HCT116 (cell line): ENCODE data around the gene DUOXA1. TPM values are rescaled to one million over a fixed set of nuclear protein-coding genes. Genes with fewer than 3 reads are reported as not detected.

Experiments
- ATAC-seq: fragments of 200-7000 bp; cut with Tn5 transposase; 2 replicates; pipeline ENCODE4 v1.9.1; 2020; ENCODE audit warnings: mild to moderate bottlenecking, moderate library complexity
- BruUV-seq: library from RNA; stranded (reverse); fragments of 400-500 nt; replicated peaks from 2 replicates; lab custom pipeline; 2021; lab: Mats Ljungman, UMichigan
- CTCF ChIA-PET: fragments of 300-600 bp; sonication (Branson Sonifier 250); formaldehyde crosslinking; loops from one replicate; lab custom pipeline; 2021; ENCODE audit warnings: antibody characterized with exemption; lab: Charles Lee
- POLR2A ChIA-PET: fragments of 300-600, 350-600 bp; sonication (Branson Sonifier 250); formaldehyde crosslinking; loops from one replicate; lab custom pipeline; 2021; ENCODE audit warnings: antibody characterized with exemption; lab: Charles Lee
- RAD21 ChIA-PET, 2 experiments: fragments of 300-600 bp; sonication (Branson Sonifier 250); formaldehyde crosslinking; loops; one replicate each; lab custom pipeline; 2023; ENCODE audit warnings: low total read pairs in 2 of 2; ENCODE audit not compliant: uncharacterized antibody in 2 of 2, unreplicated experiment in 2 of 2, low non-redundant PET in 1 of 2; lab: Charles Lee
- DNase-seq: peaks from one replicate; pipeline ENCODE4 v3.0.0-alpha.2; 2010; ENCODE audit warnings: low read depth, low spot score
- H2AFZ ChIP-seq: fragments of 200-600 bp; shearing (Covaris generic), sonication (generic); 2 replicates; pipeline ENCODE4 v1.6.1; 2017; ENCODE audit warnings: low read depth, mixed run types, mixed read lengths, antibody characterized with exemption, low read length; ENCODE audit not compliant: poor library complexity, severe bottlenecking
- H3K27ac ChIP-seq: 2 replicates; pipeline ENCODE4 v1.5.1; 2012; ENCODE audit warnings: low read depth, low read length
- H3K27me3 ChIP-seq: fragments of 200-600 bp; sonication (generic); 2 replicates; pipeline ENCODE4 v1.6.1; 2016; ENCODE audit warnings: mixed run types, low read length, mixed read lengths; ENCODE audit not compliant: insufficient read depth
- H3K36me3 ChIP-seq, 2 experiments: fragments of 200-500 bp in 1 of 2; fragments of 200-600 bp in 1 of 2; sonication (Bioruptor generic) in 1 of 2; sonication (generic) in 1 of 2; 2 replicates each; pipeline versions ENCODE4 v1.5.1 to v1.6.1; 2014 to 2016; ENCODE audit warnings: low read length in 2 of 2, inconsistent platforms in 1 of 2, mixed read lengths in 1 of 2, mixed run types in 1 of 2; ENCODE audit not compliant: insufficient read depth in 2 of 2, control insufficient read depth in 1 of 2
- H3K4me1 ChIP-seq, 2 experiments: fragments of 200-600 bp in 1 of 2; sonication (generic) in 1 of 2; 2 replicates each; pipeline versions ENCODE4 v1.5.1 to v1.6.1; 2012 to 2017; ENCODE audit warnings: low read length in 2 of 2, inconsistent platforms in 1 of 2, mild to moderate bottlenecking in 1 of 2, mixed read lengths in 1 of 2, mixed run types in 1 of 2, moderate library complexity in 1 of 2; ENCODE audit not compliant: insufficient read depth in 2 of 2, control insufficient read depth in 1 of 2
- H3K4me2 ChIP-seq: fragments of 200-600 bp; sonication (generic); 2 replicates; pipeline ENCODE4 v1.6.1; 2017; ENCODE audit warnings: mixed run types, low read length, mixed read lengths
- H3K4me3 ChIP-seq, 2 experiments: fragments of 200-600 bp in 1 of 2; sonication (generic) in 1 of 2; replicated peaks in 1 of 2; 2 replicates each; pipeline ENCODE4 v1.5.1; 2011 to 2016; ENCODE audit warnings: low read length in 2 of 2, control low read depth in 1 of 2, low read depth in 1 of 2, mild to moderate bottlenecking in 1 of 2, mixed read lengths in 1 of 2, mixed run types in 1 of 2
- H3K79me2 ChIP-seq: fragments of 200-600 bp; sonication (generic); 2 replicates; pipeline ENCODE4 v1.6.1; 2017; ENCODE audit warnings: mild to moderate bottlenecking, mixed run types, low read length, moderate library complexity, mixed read lengths; ENCODE audit not compliant: insufficient read depth
- H3K9ac ChIP-seq: fragments of 200-600 bp; sonication (generic); 2 replicates; pipeline ENCODE4 v1.6.1; 2016; ENCODE audit warnings: low read length, mixed read lengths
- H3K9me2 ChIP-seq: fragments of 200-600 bp; sonication (generic), shearing (Covaris generic); 2 replicates; pipeline ENCODE4 v1.6.1; 2017; ENCODE audit warnings: mixed run types, mild to moderate bottlenecking, moderate library complexity; ENCODE audit not compliant: insufficient read depth
- H3K9me3 ChIP-seq, 2 experiments: fragments of 200-500 bp in 1 of 2; fragments of 200-600 bp in 1 of 2; sonication (Bioruptor generic) in 1 of 2; sonication (generic) in 1 of 2; 2 replicates each; pipeline ENCODE4 v1.6.1; 2014 to 2017; ENCODE audit warnings: low read length in 2 of 2, mixed read lengths in 2 of 2, inconsistent platforms in 1 of 2, low read depth in 1 of 2, mild to moderate bottlenecking in 1 of 2, mixed run types in 1 of 2, moderate library complexity in 1 of 2; ENCODE audit not compliant: control insufficient read depth in 1 of 2, insufficient read depth in 1 of 2
- H4K20me1 ChIP-seq: fragments of 200-600 bp; sonication (generic), shearing (Covaris generic); 2 replicates; pipeline ENCODE4 v1.6.1; 2017; ENCODE audit warnings: mixed run types, mild to moderate bottlenecking, moderate library complexity; ENCODE audit not compliant: insufficient read depth
- ELF1 ChIP-seq: IDR thresholded peaks from 2 replicates; pipeline ENCODE4 v1.6.1; 2012; ENCODE audit warnings: low read depth, borderline replicate concordance
- EZH2 ChIP-seq: fragments of 200-600 bp; sonication (generic); IDR thresholded peaks from 2 replicates; pipeline ENCODE4 v1.6.1; 2017; ENCODE audit warnings: antibody characterized with exemption, mixed run types
- EZH2phosphoT487 ChIP-seq: fragments of 200-600 bp; IDR thresholded peaks from 2 replicates; pipeline ENCODE4 v1.6.1; 2018; ENCODE audit warnings: antibody characterized with exemption, borderline replicate concordance
- FOSL1 ChIP-seq: IDR thresholded peaks from 2 replicates; pipeline ENCODE4 v1.6.1; 2012; ENCODE audit warnings: low read depth
- JUND ChIP-seq: IDR thresholded peaks from 2 replicates; pipeline ENCODE4 v1.6.1; 2012
- POLR2AphosphoS5 ChIP-seq: IDR thresholded peaks from 2 replicates; pipeline ENCODE4 v1.6.1; 2011; ENCODE audit warnings: mild to moderate bottlenecking, low read depth, low read length, moderate library complexity
- RAD21 ChIP-seq: IDR thresholded peaks from 2 replicates; pipeline ENCODE4 v1.6.1; 2012; ENCODE audit warnings: low read depth, mild to moderate bottlenecking
- SIN3A ChIP-seq: IDR thresholded peaks from 2 replicates; pipeline ENCODE4 v1.6.1; 2012; ENCODE audit warnings: low read depth
- SP1 ChIP-seq: IDR thresholded peaks from 2 replicates; pipeline ENCODE4 v1.6.1; 2012; ENCODE audit warnings: low read depth
- SRF ChIP-seq: IDR thresholded peaks from 2 replicates; pipeline ENCODE4 v1.6.1; 2012; ENCODE audit warnings: low read depth
- TCF7L2 ChIP-seq: IDR thresholded peaks from 2 replicates; pipeline ENCODE4 v1.7.0; 2011; ENCODE audit warnings: borderline replicate concordance, inconsistent platforms; ENCODE audit not compliant: insufficient read depth, insufficient read length; ENCODE audit errors: extremely low read depth
- ZFX ChIP-seq: fragments of 450-650 bp; IDR thresholded peaks from 2 replicates; pipeline ENCODE4 v1.6.1; 2017
- ZNF274 ChIP-seq: fragments of 200-500 bp; sonication (Bioruptor generic); IDR thresholded peaks from 2 replicates; pipeline ENCODE4 v1.6.1; 2014; ENCODE audit warnings: mild to moderate bottlenecking, low read depth, low read length, inconsistent platforms
- intact Hi-C: fragments of 100-400 bp; cut with micrococcal nuclease; formaldehyde crosslinking; loops from 2 replicates; pipeline ENCODE4 v1.10.0; 2022
- total RNA-seq: library from RNA; stranded (reverse); gene quantifications from one replicate; pipeline ENCODE4 v1.2.1, GENCODE V29; 2021; ENCODE audit not compliant: unreplicated experiment
- TF ChIP-seq, protein P1 (sequence below): IDR thresholded peaks from 2 replicates; pipeline ENCODE4 v1.6.1; 2011; ENCODE audit warnings: mild to moderate bottlenecking, low read length, moderate library complexity; ENCODE audit not compliant: insufficient replicate concordance; ENCODE audit errors: extremely low read depth
- TF ChIP-seq, protein P2 (sequence below): IDR thresholded peaks from 2 replicates; pipeline ENCODE4 v1.6.1; 2012
- TF ChIP-seq, protein P3 (sequence below): IDR thresholded peaks from 2 replicates; pipeline ENCODE4 v1.6.1; 2012
- TF ChIP-seq, protein P4 (sequence below), 3 experiments: fragments of 200-600 bp in 1 of 3; sonication (generic) in 1 of 3; IDR thresholded peaks in 2 of 3; conservative IDR thresholded peaks in 1 of 3; 2 replicates each; pipeline ENCODE4 v1.5.1; 2012 to 2017; ENCODE audit warnings: low read depth in 2 of 3, low read length in 2 of 3, antibody characterized with exemption in 1 of 3, borderline replicate concordance in 1 of 3, control low read depth in 1 of 3, mild to moderate bottlenecking in 1 of 3, mixed read lengths in 1 of 3, mixed run types in 1 of 3, moderate library complexity in 1 of 3; ENCODE audit not compliant: insufficient read depth in 1 of 3

Gene DUOXA1
- total RNA-seq, 1 experiment from 2014 or later = 2.3 TPM

DNA sequence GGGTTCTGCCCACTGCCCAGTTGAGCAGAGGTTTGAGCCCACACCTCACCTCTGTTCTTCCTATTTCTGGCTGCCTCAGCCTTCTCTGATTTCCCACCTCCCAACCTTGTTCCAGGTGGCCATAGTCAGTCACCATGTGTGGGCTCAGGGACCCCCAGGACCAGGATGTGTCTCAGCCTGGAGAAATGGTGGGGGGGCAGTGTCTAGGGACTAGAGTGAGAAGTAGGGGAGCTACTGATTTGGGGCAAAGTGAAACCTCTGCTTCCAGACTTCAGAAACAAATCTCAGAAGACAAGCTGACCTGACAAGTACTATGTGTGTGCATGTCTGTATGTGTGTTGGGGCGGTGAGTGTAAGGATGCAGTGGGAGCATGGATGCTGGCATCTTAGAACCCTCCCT lies 35.2 kb upstream of the DUOXA1 start:
- no peaks in the 10 kb centered on the region for H3K36me3 ChIP-seq
- CTCF ChIA-PET = interaction anchor here (0.9 to 4.0 kb wide), 5 partner anchors 15 to 293 kb away, joined by 3 to 48 read pairs (median 42); a partner anchor contains a TSS
- H3K9me2 ChIP-seq = no peaks in the 10 kb centered on the region
- peak overlapping the region; percentile 8; the same call in 1 of the 2 replicates for H3K27ac ChIP-seq
- DNase-seq (no peak), ATAC-seq (no peak)
- no peaks in the 10 kb centered on the region for H3K27me3 ChIP-seq
- no peak overlapping the region for H2AFZ ChIP-seq
- no peak overlapping the region for H3K4me2 ChIP-seq
- POLR2A ChIA-PET = no interaction called here
- no TSS peak for BruUV-seq
- intact Hi-C loops = loop anchor here (10.0 kb wide), 1 partner anchor 450 kb away; no protein-coding TSS in a partner anchor
- H3K79me2 ChIP-seq = 0 out of 2 replicates have a peak, but pooled peaks cover 6% of the 10 kb centered on the region
- H3K9ac ChIP-seq = no peak overlapping the region
- TF ChIP-seq, protein P1, sequence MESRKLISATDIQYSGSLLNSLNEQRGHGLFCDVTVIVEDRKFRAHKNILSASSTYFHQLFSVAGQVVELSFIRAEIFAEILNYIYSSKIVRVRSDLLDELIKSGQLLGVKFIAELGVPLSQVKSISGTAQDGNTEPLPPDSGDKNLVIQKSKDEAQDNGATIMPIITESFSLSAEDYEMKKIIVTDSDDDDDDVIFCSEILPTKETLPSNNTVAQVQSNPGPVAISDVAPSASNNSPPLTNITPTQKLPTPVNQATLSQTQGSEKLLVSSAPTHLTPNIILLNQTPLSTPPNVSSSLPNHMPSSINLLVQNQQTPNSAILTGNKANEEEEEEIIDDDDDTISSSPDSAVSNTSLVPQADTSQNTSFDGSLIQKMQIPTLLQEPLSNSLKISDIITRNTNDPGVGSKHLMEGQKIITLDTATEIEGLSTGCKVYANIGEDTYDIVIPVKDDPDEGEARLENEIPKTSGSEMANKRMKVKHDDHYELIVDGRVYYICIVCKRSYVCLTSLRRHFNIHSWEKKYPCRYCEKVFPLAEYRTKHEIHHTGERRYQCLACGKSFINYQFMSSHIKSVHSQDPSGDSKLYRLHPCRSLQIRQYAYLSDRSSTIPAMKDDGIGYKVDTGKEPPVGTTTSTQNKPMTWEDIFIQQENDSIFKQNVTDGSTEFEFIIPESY = no peak
- TF ChIP-seq ZFX (no peak), POLR2AphosphoS5 (no peak), JUND (no peak), RAD21 (no peak), EZH2phosphoT487 (no peak), FOSL1 (no peak), SRF (no peak), TCF7L2 (no peak), EZH2 (no peak), SP1 (no peak), ELF1 (no peak), SIN3A (no peak), ZNF274 (no peak)
- TF ChIP-seq, protein P2, sequence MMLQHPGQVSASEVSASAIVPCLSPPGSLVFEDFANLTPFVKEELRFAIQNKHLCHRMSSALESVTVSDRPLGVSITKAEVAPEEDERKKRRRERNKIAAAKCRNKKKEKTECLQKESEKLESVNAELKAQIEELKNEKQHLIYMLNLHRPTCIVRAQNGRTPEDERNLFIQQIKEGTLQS = no peak
- TF ChIP-seq, protein P3, sequence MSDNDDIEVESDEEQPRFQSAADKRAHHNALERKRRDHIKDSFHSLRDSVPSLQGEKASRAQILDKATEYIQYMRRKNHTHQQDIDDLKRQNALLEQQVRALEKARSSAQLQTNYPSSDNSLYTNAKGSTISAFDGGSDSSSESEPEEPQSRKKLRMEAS = no peak
- TF ChIP-seq, protein P4, sequence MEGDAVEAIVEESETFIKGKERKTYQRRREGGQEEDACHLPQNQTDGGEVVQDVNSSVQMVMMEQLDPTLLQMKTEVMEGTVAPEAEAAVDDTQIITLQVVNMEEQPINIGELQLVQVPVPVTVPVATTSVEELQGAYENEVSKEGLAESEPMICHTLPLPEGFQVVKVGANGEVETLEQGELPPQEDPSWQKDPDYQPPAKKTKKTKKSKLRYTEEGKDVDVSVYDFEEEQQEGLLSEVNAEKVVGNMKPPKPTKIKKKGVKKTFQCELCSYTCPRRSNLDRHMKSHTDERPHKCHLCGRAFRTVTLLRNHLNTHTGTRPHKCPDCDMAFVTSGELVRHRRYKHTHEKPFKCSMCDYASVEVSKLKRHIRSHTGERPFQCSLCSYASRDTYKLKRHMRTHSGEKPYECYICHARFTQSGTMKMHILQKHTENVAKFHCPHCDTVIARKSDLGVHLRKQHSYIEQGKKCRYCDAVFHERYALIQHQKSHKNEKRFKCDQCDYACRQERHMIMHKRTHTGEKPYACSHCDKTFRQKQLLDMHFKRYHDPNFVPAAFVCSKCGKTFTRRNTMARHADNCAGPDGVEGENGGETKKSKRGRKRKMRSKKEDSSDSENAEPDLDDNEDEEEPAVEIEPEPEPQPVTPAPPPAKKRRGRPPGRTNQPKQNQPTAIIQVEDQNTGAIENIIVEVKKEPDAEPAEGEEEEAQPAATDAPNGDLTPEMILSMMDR (IDR thresholded peaks at IDR 0.05 in 2 of 3, conservative IDR thresholded peaks at IDR 0.05 in 1 of 3; ENCODE audit: borderline replicate concordance in 1 of 3, insufficient read depth in 1 of 3, low read depth in 2 of 3, low read length in 2 of 3) = no peak
- no peak overlapping the region for H3K4me3 ChIP-seq
- H4K20me1 ChIP-seq = no peaks in the 10 kb centered on the region
- no peaks in the 10 kb centered on the region for H3K9me3 ChIP-seq
- H3K4me1 ChIP-seq = peaks cover 15 to 34% of the 10 kb centered on the region in 2 experiments
- RAD21 ChIA-PET = interaction anchor here in 1 of 2 experiments (1.1 kb wide), 1 partner anchor 103 kb away, joined by 3 read pairs; no protein-coding TSS in a partner anchor
